Measurements from ENCODE around the gene HOXB7.

The HOXB7 gene

DNA sequence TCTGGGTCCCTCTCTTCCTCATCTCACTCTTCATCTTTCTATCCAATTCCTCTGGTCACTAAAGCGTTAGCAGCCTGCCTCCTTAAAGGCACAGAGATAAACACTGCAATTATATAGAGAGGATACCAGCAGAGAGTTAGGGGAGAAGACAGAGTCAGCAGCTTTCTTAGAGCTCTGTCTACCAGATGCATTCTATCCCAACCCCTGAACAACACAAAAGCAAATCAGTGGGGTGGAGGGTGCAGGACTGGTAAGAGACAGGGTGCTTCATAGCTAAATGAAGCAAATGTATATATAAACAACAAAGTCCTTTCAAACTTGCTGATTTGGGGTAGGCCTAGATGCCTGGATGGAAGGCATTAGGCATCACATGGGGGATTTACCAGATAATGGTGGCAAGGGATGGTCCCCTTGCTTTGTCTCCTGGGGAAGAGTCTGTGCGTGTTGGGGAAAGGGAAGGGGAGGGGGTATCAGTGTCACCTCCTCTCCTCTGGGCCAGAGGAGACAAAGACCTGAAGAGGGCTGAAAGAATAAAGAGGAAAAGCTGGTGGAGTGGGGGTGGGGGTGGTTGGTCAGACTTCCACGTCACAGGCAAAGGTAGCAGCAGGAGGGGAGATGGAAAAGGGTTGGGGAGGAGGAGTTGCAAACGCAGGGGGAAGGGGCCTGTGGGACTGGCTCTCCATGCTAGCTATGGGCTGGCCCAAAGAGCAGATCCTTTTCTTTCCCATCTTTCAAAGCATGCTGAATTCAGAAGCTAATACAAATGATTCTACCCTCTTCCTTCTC, 44.7 kb downstream of the HOXB7 start:
- DNase-seq (ENCODE audit: low read depth) = no peak

DNA sequence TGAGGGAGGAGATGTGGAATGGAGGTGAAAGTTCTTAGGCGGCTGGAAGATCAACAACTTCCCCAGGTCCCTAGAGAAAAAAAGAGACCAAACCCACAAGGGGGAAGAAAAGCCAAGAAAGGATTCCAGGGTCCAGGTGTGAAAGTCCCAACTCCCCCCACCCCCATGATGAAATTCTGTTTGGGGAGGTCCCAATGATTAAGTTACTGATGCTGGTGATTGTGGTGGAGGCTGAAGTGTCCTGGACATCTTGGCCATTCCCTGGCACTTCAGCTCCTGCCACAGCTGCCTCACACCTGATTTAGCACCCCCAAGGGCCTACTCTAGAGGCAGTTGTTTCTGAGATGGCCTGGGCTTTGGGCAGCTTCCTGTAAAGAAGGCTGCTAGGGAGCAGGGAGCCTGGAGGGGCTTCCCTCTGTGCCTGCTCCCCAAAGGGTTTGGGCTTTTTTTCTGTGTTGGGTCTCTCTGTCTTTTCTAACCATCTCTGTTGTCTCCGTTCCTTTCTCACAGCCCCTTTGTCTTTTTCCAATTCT, 45.7 kb downstream of the HOXB7 start:
- DNase-seq (ENCODE audit: low read depth) = no peak

DNA sequence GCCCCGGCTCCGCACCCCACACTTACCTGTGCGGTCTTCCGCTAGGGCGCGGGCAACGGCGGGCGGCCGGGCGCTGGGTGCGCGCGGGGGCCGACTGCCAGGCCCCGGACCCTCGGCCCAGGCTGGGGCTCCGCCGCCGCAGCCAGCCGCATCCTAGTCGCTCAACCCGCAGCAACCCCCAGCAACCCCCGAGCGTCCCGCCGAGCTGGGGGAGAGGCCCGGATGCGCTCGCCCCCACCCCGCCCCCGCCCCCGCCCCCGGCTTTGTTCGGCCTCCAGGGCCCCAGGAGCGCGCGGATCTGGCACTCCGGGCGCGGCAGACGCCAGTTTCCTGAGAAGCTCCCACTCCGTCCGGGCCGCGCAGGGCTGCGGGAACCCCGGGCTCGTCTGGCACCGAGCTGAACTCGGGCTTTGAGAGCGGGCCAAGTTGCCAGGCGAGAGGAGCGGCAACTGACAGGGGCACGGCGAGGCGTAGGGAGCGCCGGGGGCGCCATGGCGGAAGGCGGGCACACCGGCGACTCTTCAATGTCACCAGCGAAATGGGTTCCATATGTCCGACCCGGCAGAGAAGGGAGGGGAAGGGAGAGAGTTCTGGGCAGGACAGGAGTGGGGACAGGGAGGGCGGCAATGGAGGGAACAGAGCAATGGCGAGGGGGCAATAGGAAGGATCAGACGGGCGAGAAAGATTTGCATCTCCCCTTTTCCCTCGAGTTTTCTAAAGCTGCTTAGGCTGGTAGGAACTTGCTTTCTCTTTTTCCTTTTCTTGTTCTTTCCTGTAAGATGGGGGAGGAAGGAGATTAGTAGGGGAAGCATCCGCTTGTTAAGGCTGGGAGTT, 46.4 kb downstream of the HOXB7 start:
- DNase-seq (ENCODE audit: low read depth) = no peak

DNA sequence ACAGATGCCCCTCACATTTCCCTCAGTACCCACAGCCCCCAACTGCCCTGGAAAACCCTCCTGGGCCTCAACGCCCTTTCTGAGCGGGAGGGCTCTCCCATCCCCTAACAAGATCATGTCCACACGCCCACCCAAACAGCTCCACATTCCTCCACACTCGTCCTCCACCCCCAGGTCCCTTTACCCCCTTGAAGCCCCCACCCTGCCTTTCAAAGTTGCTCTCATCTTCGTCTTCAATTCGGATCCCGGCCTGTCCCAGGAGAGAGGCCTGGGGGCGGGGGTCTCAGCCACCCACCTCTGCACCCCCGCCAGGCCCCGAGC, 47.0 kb downstream of the HOXB7 start:
- no peak for DNase-seq (ENCODE audit: low read depth)

DNA sequence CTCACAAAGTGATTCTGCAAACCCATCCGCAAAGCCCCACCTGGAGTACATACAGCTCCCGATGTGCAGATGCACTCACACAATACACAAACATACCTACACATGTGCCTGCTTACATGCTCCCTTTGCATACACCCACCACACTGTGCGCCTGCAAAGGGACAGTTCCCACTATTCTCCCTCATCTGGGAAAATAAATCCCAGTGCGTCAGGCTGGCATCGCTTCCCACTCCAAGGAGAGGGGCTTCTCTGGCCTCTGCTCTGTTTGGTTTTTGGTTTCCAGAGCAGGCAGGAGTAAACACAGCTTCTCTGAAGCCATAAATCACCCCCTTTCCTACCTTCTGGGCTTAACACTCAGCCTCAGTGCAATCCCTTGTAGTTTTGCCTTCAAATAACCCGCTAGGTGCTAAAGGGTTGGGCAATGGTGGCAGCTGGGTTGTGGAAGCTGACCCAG, 47.4 kb downstream of the HOXB7 start:
- DNase-seq (ENCODE audit: low read depth) = no peak

DNA sequence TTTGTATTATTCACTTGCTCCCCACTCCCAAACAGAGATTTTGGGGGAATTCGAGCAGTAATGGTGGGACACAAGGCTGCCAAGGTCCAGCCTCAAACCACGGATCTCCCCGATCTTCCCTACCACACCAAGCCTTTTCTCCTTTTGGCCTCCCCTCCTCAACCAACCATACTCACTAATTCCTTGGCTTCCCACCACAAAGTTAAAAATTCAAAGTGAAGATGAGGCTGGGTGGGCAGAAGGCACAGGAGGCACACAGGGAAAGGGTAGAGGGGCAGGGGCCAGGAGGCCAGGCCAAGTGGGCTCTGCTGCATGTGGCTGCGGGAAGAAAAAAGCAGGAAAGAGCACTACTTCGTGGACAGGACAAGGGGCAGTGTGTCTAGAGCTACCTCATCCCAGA, 47.9 kb downstream of the HOXB7 start:
- DNase-seq (ENCODE audit: low read depth) = no peak

DNA sequence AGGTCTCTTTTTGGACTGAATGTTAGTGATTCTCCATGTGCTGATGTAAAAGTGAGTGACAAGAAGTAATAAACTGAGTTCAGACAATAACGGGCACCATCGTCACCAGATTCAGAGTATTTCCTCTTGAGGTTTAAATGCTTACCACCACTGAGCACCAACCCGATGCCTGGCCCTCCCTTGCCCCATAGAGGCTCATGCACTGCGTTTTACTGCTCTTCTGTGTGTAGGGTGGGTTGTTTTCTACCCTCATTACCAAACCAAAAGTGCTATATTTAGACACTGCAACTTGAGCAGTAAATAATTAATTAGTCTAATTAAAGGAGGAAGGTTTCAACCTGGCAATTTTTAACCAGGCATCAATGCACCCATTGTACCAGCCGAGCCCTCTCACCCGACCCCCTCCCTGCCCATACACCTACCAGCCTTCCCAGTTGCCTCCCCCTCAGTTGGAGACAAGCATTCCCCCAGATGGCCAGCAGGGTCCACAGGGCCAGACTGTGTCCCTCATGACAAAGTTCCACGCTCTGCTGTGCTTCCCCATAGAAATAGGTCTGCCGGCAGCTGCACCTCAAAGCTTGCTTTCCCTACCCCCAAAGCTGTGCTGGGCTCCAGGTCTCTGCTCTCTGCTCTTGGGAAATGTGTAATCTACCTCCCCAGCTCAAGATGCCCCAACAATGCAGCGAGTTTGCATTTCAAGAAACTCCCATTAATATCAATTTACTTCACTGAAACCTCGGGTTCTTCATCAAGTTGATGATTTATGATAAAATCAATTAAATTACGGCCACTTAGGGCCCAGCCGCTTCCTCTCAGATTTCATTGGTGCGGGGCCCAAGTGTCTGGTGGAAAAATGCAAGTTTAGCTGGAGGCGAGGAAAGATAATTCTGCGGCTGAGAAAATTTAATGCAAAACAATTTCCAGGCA, 48.7 kb downstream of the HOXB7 start:
- no peak for DNase-seq (ENCODE audit: low read depth)

DNA sequence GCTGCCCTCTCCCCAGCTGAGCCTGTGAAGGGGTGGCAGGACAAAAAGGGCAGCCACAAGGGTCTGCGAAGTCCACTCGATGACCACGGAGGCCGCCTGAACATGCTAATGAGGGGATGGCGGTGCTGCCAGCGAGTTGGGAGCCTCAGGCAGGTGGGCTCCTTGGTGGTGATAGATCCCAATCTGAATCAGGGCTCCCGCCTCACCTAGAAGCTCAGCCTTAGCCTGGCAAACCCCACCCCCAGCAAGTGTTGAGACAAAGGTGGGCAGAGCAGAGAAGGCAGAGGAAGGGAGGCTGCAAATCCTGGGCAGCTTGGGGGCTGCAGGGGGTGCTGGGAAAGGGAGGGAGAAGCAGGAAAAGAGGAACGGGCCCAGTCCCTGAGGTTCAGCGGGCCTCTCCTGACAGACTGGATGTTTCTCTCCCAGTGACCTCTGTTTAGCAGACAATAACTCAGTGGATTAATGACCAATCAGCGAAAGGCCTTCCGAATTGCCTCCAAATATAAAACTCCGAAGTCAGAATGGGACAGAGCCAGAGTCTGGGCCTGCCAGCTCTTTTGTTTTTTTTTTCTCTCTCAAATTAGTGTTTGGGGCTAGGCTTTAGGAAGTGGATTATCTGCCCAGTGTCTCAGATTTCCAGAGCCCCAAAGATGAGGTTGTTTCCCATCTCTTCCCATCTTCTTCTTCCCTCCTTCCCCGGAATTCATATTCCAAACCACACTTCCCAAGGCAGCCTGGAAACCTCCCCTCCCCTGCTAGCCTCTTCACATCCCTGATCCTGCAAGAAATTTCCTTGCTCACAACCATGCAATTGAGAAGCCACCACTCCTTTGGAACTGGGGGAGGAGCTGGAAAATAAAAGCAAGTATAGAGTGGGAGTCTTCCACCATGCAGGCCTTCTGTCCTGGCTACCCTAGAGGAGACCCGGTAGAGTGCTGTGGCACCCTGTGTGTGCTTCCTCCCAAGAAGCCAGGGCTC, 50.7 kb downstream of the HOXB7 start:
- DNase-seq (ENCODE audit: low read depth) = no peak

DNA sequence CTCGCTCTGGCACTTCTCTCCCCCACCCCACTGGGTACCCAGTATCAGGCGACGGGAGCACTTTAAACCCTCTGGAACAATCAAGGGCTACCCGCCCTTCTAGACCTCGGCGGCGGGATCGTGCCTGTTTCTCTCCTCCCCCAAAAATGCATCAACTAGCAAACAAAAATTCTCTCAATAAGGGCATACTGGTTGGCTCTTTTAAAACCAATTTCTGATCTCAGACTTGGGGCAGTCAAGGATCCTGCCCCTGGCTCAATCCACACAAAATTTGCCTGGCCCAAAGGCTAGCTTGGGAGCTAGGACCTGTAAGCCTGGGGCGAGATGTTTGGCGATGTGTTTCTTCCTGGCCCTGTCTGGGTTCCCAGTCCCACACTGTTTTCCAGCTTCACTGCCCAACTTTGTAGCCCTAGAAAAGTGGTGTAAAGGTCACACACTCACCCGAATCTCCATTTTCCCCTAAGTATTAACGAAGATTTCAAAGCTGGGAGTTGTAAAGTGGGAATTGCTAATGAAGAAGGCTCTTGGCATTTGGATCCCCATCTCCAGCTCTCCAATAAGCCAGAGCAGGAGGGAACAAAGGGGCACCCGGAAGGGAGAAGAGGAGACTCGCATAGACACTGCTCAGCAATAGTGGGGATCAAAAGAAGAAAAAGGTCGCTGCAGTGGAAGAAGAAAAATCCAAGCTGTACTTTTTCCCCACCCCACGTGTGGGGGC, 51.5 kb downstream of the HOXB7 start:
- DNase-seq (ENCODE audit: low read depth) = no peak

DNA sequence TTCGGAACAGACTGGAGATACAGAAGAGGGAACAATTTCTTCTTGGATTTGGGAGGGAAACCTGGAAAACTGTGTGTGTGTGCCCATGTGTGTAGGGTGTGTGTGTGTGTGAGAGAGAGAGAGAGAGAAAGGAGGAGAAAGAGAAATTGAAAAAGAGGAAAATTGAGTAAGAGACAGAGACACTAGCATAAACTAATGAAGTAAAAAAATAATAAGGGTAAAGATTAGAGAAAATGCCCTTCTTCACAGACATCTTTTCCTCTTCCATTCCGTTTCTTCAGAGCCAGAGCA, 52.0 kb downstream of the HOXB7 start:
- no peak for DNase-seq (ENCODE audit: low read depth)

DNA sequence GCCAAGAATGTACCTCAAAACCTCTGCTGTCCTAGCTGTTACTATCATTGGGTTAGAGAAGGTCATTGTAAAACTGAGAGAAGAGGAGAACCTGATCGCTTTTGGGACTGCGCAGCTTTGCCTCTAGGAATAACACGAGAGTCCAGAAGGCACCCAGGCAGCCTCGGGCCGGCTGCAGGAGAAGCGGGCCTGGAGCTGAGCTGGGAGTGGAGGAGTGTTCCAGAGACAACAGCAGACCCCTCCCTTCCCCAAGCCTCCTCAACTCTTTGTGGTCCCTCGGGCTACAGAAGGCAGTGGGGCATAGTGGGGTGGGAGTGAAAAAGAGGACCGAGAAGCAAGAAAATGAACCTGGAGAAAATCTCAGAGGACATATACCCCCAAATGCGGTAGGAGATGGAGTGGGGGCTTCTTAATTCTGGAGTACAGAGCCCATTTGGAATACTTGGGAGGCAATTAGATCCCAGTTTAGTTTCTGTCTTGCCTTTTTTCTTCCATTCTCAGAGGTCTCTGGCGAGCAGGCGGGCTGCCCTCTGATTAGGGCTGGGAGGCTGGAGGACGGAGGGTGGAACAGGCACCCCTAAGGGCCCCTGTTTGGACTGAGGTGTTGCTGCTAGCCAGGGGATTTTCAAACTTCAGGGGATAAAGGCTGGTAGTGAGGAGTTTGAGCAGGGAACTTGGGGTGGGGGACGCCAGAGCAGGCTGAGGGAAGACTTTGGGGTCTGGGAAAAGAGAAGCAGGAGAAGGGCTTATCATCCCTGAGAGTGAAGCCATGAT, 52.6 kb downstream of the HOXB7 start:
- no peak for DNase-seq (ENCODE audit: low read depth)
